HG03060 (cell line): ENCODE data around the gene RPS6KL1.

Source experiments
- ATAC-seq: cut with Tn5 transposase; IDR thresholded peaks from one replicate; pipeline ENCODE4 v1.9.1; 2021; ENCODE audit warnings: low read depth, moderate number of reproducible peaks; ENCODE audit not compliant: unreplicated experiment

The RPS6KL1 gene

DNA sequence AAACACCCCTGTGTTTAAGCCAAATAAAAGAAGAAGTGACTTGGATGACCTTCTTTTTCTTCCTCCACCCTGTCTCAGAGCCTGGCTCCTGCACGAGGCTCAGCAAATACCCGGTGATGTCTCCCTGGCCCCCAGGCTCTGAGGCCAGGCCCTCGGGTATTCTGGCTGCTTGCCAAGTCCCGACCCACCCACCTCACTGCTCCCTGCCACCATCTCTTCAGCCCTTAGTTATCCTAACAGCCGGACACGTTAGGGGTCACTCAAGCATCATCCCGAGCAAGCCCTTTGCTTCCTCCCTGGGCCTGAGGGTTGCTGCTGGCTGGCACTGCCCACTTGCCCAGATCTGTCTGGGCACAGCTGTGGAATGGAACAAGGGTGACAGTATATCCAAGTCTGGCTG lies 7.2 kb downstream of the RPS6KL1 start:
- ATAC-seq, result no peak

DNA sequence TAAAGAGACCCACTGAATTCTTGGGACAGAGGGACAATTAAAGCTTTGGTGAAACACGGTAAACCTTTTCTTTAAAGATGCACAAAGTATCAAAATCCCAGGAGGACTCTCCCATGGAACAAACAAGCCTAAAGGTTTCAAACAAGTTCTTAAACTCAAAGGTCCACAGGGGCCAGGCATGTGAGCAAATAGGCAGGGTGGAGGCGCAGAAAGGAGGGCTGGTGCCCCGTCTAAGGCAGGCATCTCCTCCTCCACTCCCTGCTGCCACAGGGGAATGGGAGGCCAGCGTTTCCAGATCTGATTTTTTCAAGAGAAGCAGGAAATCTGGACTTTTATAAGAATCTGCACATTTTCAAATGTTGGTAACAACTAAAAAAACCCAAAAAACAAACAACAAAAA lies 7.6 kb downstream of the RPS6KL1 start:
- no peak for ATAC-seq

DNA sequence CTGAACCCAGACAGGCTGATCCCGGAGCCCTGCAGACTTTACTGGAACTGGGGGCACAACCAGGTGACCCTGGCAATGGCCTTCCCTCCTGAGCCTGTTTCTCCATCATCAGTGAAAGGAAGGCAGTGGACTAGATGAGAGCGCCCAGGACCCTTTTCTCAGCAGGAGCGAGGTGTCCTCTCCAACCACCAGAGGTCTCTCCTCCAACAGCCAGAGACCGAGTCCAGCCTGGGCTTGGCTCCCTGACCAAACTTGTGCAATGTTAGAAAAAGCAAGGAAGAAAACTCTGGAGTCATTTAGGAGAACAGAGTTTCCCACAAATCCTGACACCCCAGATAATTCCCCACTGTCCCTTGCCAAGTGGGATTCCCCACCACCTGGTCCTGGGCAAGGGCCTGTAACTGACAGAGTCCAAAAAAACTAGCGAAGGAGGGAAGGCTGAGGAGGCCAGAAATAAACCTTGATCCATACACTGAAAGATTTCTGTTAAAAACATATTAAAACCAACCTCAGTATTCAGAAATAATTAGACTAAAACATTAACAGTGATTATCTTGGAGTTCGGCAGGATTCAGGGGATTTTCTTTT lies 9.0 kb downstream of the RPS6KL1 start:
- no peak for ATAC-seq

DNA sequence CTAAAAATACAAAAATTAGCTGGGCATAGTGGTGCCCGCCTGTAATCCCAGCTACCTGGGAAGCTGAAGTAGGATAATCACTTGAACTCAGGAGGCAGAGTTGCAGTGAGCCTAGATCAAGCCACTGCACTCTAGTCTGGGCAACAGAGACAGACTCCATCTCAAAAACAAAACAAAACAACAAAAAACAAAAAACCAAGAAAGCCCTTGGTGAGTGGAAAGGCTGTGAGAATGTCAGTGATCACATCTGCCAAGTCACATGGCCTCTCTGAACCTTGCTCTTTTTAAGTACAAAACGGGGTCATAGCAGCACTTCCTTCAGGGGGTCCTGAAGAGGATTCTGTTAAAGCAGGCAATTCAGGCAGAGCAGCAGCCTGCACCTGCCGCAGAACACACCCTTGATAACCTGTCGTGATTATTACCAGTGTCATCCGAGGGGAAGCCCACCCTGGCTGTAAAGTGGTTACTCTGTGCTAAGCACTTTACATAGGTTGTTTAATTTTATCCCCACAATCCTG lies 9.6 kb downstream of the RPS6KL1 start:
- no peak for ATAC-seq

DNA sequence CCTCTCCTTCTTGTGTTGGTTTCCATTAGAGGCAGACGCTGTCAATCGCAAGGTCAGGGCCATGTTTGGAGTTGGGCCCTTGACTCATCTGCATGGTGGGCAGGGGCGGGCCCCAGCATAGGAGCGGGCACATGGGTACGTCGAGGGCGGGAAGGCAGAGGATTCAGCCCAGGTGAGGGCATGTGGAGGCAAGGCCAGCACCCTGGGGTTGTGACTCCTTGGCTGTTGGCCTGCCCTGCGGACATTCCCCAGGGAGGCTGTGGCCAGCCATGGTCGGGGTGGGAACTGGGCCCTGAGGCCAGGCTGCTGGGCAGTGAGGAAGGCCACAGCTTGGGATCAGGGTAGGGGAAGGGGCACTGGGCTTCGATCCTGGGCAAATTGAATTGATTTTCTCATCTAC lies 10.3 kb downstream of the RPS6KL1 start:
- no peak for ATAC-seq

DNA sequence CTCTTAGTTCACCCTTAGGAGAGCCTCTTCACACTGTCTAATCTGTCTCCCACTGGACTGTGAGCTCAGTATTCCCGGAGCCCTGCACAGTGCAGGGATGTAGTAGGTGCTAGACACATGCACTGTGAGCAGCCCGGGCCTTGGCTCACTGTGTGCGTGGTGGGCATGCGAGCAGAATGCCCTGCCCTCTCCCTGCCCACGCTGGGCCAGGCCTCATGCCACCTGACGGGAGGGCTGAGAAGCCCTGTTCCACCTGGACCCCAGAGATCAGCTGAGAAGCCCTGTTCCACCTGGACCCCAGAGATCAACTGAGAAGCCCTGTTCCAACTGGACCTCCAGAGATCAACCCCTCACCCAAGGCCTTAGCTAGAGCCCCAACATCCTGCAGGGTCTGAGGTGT lies 10.9 kb downstream of the RPS6KL1 start:
- no peak for ATAC-seq

DNA sequence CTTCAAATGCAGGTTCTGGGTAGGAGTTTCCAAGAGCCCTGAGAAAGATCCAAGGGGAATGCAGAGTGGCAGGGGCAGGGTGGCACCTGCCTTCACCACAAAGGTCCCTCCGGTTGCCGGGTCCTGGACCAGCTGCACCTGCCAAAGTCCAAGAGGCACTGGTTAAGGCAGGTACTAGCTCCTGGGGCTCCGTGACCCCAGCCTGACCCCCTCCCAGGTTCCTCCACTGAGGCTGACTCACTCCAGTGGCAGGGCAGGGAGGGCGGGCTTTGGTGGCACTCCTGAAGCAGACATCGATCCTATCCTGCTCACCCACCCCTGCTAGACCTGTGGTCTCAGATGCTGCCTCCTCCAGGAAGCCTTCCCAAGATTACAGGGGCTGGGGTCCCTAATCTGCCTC lies 11.4 kb downstream of the RPS6KL1 start:
- ATAC-seq, result no peak

DNA sequence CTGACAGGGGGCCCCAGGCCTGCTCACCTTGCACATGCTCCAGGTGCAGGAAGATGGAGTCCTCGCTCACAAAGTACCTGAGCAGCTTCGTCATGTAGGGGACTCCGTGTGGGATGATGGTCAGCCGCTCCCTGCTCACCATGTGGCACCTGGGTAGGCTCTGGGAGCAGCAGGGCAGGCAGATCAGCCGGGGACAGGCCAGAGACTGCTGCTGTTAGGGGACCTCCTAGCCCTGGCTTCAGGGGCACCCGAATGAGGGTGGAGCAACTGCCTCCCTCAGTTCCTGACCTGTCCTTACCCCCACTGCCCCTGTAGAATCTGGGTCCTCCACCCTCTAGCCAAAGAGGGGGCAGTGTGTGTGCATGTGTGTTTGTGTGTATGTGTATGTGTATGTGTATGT lies 11.8 kb downstream of the RPS6KL1 start:
- no peak for ATAC-seq

DNA sequence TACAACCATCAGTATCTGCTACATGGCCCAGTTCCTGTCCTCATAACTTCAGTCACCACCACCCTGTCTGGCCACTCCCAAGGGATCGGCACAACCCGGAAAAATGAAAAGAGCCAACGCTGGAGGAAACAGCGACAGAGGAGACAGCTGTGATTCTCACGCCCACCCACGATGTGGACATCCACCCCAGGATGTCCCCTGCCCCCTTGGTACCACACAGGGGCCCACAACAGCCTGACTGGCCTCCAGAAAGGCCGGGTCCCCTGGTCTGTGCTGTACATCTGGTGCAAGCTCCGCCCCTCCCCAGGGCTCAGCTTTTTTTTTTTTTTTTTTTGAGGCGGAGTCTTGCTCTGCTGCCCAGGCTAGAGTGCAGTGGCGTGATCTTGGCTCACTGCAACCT lies 12.5 kb downstream of the RPS6KL1 start:
- ATAC-seq, result no peak

DNA sequence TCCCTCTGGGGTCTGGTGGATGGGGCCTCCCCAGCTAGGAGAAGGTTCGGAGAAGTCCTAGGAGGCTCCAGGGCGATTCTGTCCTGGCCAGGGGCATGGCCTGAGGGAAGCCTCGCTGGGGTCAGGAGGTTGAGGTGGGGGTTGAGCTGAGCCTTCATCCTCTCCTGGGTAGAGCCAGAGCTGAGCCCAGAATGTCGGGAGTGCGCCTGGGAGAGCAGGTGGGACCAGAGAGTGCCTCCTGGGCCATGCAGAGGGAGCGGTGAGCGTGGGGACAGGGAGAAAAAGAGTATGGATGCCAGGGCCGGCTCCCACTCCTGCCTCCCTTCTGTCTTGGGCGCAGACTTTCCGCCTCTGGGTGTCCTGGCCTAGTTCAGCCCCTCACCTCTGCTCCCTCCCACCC lies 13.1 kb downstream of the RPS6KL1 start:
- no peak for ATAC-seq

DNA sequence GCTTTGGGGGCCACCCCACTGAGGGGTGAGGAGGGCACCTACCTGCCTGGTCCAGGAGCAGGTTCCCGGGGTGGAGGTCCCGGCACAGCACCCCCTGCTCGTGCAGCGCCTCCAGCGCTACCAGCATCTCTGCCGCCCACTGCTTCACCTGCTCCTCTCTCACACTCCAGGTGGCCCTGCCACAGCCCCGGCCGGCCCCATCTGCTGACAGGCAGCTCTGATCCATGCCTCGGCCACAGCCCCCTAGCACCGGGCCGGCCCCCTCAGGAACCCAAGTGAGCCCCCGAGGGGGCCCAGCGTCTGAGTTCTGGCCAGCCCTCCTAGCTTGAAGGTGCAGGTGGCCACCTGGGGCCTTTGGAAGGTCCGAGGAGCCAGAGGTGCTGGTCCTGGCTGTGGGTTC lies 13.6 kb downstream of the RPS6KL1 start:
- no peak for ATAC-seq

DNA sequence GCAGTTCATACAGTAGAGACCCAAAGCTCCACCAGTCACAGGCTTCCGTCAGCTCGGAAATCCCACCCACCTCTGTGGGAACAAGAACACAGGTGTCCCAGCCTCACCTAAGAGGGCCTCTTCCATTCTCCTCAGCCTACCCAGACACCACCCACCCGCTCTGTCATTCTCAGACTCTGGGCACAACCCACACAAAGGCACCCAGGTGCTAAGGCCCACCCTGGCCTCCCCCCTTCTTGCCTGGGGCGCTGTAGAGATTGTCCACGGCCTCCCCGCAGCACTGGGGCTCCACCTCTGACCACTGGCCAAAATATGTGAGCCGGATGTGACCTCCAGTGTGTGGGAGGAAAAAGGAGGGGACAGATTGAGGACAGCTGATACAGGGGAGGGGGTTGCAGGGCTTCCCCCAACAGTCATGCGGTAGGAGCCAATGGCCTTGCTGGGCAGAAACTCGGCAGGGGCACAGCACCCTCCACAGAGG lies 14.2 kb downstream of the RPS6KL1 start:
- no peak for ATAC-seq

DNA sequence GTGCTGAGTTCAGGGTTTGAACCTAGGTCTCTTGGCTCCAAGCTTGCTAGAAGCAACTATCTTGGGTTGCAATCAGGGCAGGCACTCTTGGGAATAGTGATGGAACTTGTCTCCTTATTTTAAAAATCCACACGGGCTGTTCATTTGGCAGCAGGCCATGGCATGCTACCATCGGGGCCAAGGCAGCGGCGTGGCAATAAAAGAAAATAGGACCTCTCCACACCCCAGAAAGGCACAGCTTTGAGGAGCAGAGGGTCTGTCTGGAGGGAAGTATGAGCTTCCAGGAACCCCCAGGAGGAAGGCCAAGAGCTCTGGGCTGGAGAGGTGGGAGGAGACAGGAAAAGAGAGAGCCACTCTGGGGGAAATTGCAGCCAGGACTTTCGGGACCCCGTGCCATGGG lies 15.3 kb downstream of the RPS6KL1 start:
- no peak for ATAC-seq

DNA sequence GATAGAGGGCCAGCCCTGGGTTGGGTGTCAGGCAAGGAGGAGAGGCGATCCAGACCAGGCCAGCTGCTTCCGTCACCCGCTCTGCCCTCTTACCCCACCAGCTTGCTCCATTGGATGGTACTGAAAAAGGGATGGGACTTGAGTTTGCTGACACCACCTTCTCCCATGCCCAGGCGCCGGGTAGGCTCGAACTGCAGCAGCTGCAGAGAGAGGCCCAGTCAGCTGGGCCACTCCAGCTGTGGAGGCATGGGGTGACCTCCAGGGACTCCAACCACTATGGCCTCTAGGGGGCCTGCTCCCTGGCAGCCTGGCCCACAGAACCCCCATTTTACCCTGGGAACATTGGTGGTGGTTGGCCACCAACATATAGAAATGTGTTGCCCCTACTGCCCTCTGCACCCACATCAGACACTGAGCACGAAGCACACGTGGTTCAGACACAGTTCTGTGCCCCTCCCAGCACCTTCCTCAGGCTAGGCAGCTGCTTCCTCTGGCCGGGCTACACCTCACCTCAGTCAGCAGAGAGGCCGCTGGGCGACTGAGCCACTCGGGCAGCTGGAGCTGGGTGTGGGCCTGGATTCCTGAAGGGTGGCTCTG lies 16.0 kb downstream of the RPS6KL1 start:
- no peak for ATAC-seq

DNA sequence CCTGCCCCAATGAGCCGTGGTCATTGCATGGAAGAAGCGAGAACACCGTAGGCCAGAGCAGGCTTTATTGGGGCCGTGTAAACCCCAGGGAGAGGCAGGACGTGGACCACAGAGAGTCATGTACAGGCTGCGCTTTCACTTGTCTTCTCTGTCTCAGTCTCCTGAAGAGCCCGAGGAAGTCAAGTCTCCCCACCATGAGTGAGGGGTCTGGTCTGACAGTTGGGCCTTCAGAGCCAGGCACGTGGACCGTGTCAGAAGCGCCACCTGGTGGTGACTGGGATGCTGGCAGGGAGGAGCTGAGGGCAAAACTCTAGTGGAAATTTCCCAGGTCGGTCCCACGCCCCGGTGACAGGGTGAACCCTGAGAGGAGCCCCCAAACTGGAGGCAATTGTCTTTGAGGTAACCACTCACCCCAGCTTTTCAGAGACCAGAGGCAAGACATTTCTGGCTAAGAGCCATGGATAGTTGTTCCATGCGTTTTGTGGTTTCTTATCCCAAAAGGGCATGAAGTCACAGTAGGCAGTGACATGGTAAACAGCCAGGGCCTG lies 17.4 kb downstream of the RPS6KL1 start:
- no peak for ATAC-seq

DNA sequence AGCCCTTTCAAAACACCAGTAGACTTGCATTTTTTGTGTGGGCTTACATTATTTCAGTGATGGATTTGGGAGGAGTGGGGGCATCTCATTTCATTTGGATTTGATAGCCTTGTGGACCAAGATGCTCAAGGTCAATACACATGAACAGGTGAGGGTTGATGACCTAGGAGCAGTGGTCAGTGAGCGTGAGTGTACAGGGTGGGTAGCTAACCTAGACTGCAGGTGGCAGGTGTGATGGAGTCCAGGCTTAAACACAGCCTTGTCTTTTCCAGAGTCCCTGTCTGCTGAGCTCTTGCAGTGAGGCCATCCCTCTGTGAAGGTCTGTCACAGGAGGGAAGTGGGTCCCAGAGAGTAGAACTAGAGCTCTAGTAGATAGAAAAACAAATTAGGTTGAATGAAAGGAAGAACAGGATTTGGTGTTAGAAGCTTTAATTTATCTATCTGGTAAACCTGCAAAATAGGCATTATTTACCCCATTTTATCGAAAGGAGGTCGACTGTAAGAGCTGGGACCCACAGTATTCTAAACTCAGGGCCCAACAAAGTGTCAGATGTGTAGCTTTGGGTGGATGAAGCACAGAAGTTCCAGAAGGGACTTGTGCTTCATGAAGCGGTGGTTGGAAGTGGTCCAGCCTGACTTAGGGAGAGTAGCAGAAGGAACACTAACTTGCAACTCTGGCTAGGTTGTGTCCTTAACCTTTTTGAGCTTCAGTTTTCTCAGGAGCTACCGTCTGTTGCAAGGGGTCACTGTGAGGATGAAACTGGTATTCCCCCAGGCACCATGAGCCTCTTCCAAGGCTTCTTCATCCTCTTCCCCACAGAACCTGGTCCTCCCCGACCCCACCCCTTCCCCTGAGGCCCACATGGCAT lies 18.2 kb downstream of the RPS6KL1 start:
- ATAC-seq, result no peak

DNA sequence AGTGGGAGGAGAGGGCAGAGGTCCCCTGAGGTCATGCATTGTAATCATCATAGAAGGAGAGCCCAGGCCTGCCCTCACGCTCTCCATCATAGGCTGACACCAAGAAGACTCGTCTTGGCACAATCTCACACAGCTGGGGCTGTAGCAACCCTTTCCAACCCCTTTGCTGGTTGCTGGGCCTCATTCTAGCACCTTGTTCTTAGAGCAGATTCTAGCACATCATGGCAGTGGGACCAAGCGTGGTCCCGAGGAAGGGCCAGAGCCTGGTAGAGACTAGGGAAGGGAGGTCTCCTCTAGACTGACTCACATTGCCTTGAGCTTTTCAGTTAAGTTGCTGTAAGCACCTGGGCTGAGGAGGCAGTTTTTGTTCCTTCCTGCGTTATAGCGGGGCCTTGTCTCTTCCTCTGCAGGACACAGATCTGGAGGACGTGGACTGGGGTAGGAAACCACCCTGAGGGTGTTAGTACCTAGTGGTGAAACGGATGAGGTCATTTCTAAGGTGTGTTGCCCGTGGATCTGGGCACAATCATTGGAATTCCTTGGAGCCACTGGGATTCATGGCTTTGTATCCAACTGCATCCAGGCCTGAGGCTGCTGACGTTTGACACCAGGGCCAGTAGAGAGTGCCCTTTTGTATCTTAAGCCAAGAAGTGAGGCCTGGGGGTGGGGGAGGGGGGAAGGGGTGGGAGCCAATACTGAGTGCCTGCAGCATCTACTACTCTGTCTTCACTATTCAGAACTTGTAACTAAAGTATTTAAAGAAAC lies 19.9 kb downstream of the RPS6KL1 start:
- ATAC-seq, result no peak

DNA sequence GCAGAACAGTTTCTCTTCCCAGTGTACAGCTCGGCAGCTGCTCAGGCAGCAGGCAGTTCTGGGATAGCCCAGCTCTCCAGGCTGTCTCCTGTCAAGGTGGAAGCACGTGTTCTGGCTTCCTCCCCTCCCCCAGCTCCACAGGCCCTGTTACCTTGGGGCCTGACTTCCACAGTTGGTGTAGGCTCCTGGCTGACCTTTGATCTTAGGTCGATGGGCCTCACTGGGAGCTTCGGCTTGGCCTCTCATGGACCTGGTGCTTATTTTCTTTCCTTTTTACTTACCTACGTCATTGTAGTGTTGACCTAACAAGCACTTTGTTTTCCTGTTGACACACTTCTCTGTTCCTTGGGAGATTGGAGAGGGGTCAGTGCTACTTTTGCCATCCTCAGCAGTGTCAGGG lies 24.4 kb downstream of the RPS6KL1 start:
- ATAC-seq, result no peak

DNA sequence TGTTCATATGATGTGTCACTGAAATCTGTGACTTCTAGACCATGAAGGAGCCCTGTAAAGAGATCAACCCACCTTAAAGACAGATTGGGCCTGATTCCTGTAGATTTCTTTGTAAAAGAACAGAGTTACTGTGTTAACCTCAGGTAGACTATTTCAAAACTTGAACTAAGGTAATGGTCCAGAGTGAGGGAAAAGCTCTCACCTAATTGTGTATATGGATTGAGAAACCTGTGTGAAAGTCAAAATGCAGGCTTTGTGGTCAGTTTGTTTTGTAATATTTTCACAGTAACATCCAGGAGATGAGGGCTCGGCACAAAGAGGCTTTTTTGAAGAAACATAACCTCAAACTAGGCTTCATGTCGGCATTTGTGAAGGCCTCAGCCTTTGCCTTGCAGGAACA lies 25.0 kb downstream of the RPS6KL1 start:
- ATAC-seq, result no peak

DNA sequence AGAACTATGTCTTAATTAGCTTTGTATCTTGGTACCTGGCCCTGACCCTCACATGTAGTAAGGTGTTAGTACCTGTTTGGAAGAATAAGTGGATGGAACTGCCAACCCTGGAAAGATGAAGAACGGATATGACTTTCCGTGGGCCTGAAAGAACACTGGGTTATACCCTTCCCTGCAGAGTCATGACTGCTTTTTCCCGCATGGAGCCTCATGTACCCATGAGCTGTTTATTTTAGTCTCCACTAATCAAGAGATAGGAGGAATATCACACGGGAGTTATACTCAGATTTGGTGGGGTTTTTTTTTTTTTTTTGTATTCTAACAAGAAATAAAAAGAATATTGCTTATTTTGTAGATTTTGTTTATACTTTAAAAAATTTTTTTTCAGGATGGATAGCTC lies 25.4 kb downstream of the RPS6KL1 start:
- ATAC-seq, result no peak

DNA sequence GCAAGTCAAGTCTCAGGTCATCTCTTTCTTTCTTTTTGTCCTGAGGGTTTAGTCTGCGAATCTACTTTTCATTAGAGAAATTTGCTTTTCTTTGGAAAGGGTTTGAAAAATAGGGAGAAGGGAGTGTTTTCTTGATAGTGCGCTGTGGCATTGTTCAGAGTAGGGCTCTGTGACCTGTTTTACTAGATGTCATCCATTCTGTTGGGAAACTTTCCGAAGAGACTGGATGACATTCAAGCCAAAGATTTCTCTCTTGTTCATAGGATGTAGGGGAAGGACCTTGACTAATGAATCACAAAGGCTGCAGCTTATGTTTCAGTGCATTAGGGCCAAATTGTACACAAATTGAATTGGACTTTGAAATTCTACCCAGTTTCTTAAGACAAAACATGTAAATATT lies 26.7 kb downstream of the RPS6KL1 start:
- no peak for ATAC-seq
